GM12892 (cell line): ENCODE results near the gene TIE1.

Experiments used
- POLR2A ChIP-seq: IDR thresholded peaks from 2 replicates; pipeline ENCODE4 v1.6.1; 2011; ENCODE audit warnings: low read depth, low read length, control low read depth
- POLR2AphosphoS5 ChIP-seq: IDR thresholded peaks from 2 replicates; pipeline ENCODE4 v1.6.1; 2011; ENCODE audit warnings: low read depth, low read length, control low read depth

DNA sequence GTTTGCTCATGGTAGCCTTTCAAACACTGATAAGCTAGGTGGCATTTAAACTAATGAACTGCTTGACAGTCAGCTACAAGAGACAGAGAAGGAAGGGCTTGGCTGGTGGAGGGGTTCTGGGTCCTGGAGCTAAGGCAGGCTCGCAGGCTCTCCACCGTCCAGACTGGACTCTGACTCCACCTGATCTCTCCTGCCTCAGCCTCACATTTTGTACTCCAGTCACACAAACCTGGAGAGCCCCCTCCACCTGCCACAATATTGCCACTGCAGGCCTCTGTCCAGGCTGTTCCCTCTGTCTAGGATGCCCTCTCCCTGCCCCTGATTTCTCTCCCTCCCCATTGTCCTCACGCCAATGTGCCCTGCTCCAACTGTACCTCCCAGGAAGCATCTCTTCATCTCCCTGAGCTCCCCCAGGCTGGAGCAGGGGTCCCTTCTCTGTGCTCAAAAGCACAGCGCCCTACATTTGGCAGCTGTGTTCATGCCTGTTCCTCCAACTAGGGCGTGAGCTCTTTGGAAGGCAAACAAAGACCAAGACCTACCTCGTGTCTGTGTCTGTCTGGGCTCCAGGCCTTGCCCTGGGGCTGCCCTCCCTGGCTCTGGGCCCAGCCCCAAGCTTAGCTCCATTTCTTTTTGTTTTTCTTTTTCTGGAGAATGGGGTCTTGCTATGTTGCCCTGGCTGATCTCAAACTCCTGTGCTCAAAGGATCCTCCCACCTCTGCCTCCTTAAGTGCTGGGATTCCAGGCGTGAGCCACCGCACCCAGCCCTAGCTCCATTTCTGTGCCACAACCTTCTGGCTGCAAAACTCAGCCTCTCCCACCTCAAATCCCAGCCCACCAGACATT is 2.9 kb downstream of the TIE1 start:
- no peak for TF ChIP-seq POLR2AphosphoS5
- no peak for TF ChIP-seq POLR2A
